HepG2 (cell line): ENCODE results near the gene CYP19A1. TPM values are rescaled to one million over a fixed set of nuclear protein-coding genes. Genes with fewer than 3 reads are reported as not detected.

Experiments used
- ATAC-seq: fragments of 200-7000 bp; cut with Tn5 transposase; 3 replicates; pipeline ENCODE4 v1.9.1; 2020; ENCODE audit warnings: mild to moderate bottlenecking, moderate library complexity
- BruUV-seq: library from RNA; stranded (reverse); fragments of 400-500 nt; replicated peaks from 2 replicates; lab custom pipeline; 2021; lab: Mats Ljungman, UMichigan
- CTCF ChIA-PET: fragments of 300-600 bp; formaldehyde crosslinking; extraction: SDS; loops from one replicate; lab custom pipeline; 2021; ENCODE audit warnings: low total read pairs, inconsistent platforms, low intra/inter-chr PET ratio; lab: Yijun Ruan, JAX
- POLR2A ChIA-PET: fragments of 350-600 bp; sonication (Branson Sonifier 250); formaldehyde crosslinking; loops from one replicate; lab custom pipeline; 2020; ENCODE audit warnings: antibody characterized with exemption, inconsistent platforms; lab: Yijun Ruan, JAX
- DNase-seq: peaks from one replicate; pipeline ENCODE4 v3.0.0-alpha.2; 2015; ENCODE audit warnings: low spot score
- FAIRE-seq: peaks from 3 replicates; lab custom pipeline; 2011; peaks lifted over from hg19 to GRCh38; lab: Jason Lieb, UNC
- H2AFZ ChIP-seq: one replicate; pipeline ENCODE4 v1.6.1; 2011; ENCODE audit warnings: low read length, inconsistent platforms
- H3K27ac ChIP-seq: fragments of 300-600 bp; 3 replicates; pipeline ENCODE4 v1.8.0; 2011; ENCODE audit warnings: mixed run types, mild to moderate bottlenecking, mixed read lengths, low read length, inconsistent platforms; ENCODE audit not compliant: insufficient read depth; ENCODE audit errors: extremely low read length
- H3K27me3 ChIP-seq, 2 experiments: fragments of 200-600 bp in 1 of 2; 2 replicates in 1 of 2; 3 replicates in 1 of 2; pipeline versions ENCODE4 v1.6.0 to v1.8.0; 2011; ENCODE audit warnings: low read length in 2 of 2, mild to moderate bottlenecking in 2 of 2, moderate library complexity in 2 of 2, inconsistent platforms in 1 of 2; ENCODE audit not compliant: insufficient read depth in 2 of 2, control insufficient read depth in 1 of 2
- H3K36me3 ChIP-seq, 2 experiments: fragments of 200-600 bp in 1 of 2; replicated peaks in 1 of 2; 2 replicates in 1 of 2; 3 replicates in 1 of 2; pipeline versions ENCODE4 v1.5.1 to v1.8.0; 2011; ENCODE audit warnings: low read length in 2 of 2, inconsistent platforms in 1 of 2; ENCODE audit not compliant: insufficient read depth in 2 of 2, control insufficient read depth in 1 of 2
- H3K4me1 ChIP-seq: 2 replicates; pipeline ENCODE4 v1.5.1; 2012; ENCODE audit warnings: low read length, inconsistent platforms; ENCODE audit not compliant: insufficient read depth
- H3K4me2 ChIP-seq: 2 replicates; pipeline ENCODE4 v1.6.0; 2011; ENCODE audit warnings: low read depth, low read length, inconsistent platforms
- H3K4me3 ChIP-seq, 3 experiments: fragments of 200-600 bp in 1 of 3; sonication (generic), shearing (Covaris generic) in 1 of 3; replicated peaks in 1 of 3; 2 replicates each; pipeline ENCODE4 v1.5.1; 2011 to 2016; ENCODE audit warnings: low read length in 3 of 3, inconsistent platforms in 2 of 3, low read depth in 2 of 3, mild to moderate bottlenecking in 2 of 3, control low read depth in 1 of 3, mixed read lengths in 1 of 3; ENCODE audit not compliant: insufficient read depth in 1 of 3
- H3K79me2 ChIP-seq: one replicate; pipeline ENCODE4 v1.6.1; 2011; ENCODE audit warnings: low read length, inconsistent platforms; ENCODE audit not compliant: insufficient read depth
- H3K9ac ChIP-seq: 2 replicates; pipeline ENCODE4 v1.6.0; 2011; ENCODE audit warnings: mild to moderate bottlenecking, low read depth, low read length, inconsistent platforms; ENCODE audit not compliant: insufficient read depth
- H3K9me3 ChIP-seq: 2 replicates; pipeline ENCODE4 v1.5.1; 2012; ENCODE audit warnings: mild to moderate bottlenecking, low read length
- H4K20me1 ChIP-seq: 2 replicates; pipeline ENCODE4 v1.6.0; 2011; ENCODE audit warnings: inconsistent platforms, mild to moderate bottlenecking, low read length, moderate library complexity; ENCODE audit not compliant: insufficient read depth
- CREB1 ChIP-seq, 2 experiments: fragments of 450-650 bp in 1 of 2; IDR thresholded peaks; 2 replicates each; pipeline ENCODE4 v1.6.1; 2016 to 2017; ENCODE audit warnings: control low read depth in 1 of 2, mild to moderate bottlenecking in 1 of 2, missing compliant biosample characterization in 1 of 2, missing genetic modification characterization in 1 of 2
- FOXC1 ChIP-seq: sonication (generic); formaldehyde crosslinking; IDR thresholded peaks from 2 replicates; pipeline ENCODE4 v1.8.0; 2022; ENCODE audit warnings: mild to moderate bottlenecking, missing genetic modification reagents, borderline replicate concordance
- HDAC1 ChIP-seq: sonication (generic); formaldehyde crosslinking; IDR thresholded peaks from 2 replicates; pipeline ENCODE4 v1.5.1; 2020; ENCODE audit warnings: mild to moderate bottlenecking, missing genetic modification reagents
- KDM6A ChIP-seq: IDR thresholded peaks from 2 replicates; pipeline ENCODE4 v1.6.1; 2016; ENCODE audit warnings: low read depth
- NFE2L2 ChIP-seq: fragments of 150-350 bp; IDR thresholded peaks from 2 replicates; pipeline ENCODE4 v1.6.1; 2014; ENCODE audit warnings: low read length
- NR3C1 ChIP-seq: sonication (generic); formaldehyde crosslinking; IDR thresholded peaks from 2 replicates; pipeline ENCODE4 v1.4.0; 2020; ENCODE audit warnings: missing genetic modification reagents
- REXO4 ChIP-seq: sonication (generic); formaldehyde crosslinking; IDR thresholded peaks from 2 replicates; pipeline ENCODE4 v1.8.0; 2022; ENCODE audit warnings: missing genetic modification reagents, mild to moderate bottlenecking, borderline replicate concordance
- SKI ChIP-seq: fragments of 450-650 bp; IDR thresholded peaks from one replicate; pipeline ENCODE4 v1.6.1; 2018; ENCODE audit warnings: mild to moderate bottlenecking; ENCODE audit not compliant: partially characterized antibody
- SP5 ChIP-seq: IDR thresholded peaks from 2 replicates; pipeline ENCODE4 v1.6.1; 2016; ENCODE audit warnings: low read depth, borderline replicate concordance
- ZNF296 ChIP-seq: sonication (generic); formaldehyde crosslinking; conservative IDR thresholded peaks from 2 replicates; pipeline ENCODE4 v1.5.0; 2020; ENCODE audit warnings: mild to moderate bottlenecking, missing genetic modification reagents
- ZNF362 ChIP-seq: sonication (generic); formaldehyde crosslinking; IDR thresholded peaks from 2 replicates; pipeline ENCODE4 v1.4.0; 2020; ENCODE audit warnings: missing genetic modification reagents, mild to moderate bottlenecking, borderline replicate concordance
- ZNF431 ChIP-seq: sonication (generic); formaldehyde crosslinking; IDR thresholded peaks from 2 replicates; pipeline ENCODE4 v1.9.0; 2022; ENCODE audit warnings: missing genetic modification reagents, low read depth, mild to moderate bottlenecking, borderline replicate concordance
- ZNF781 ChIP-seq: sonication (generic); formaldehyde crosslinking; IDR thresholded peaks from 2 replicates; pipeline ENCODE4 v1.5.1; 2020; ENCODE audit warnings: borderline replicate concordance, mild to moderate bottlenecking, missing genetic modification reagents; ENCODE audit errors: not compliant biosample characterization
- WGBS: methylation state at CpG from one replicate; pipeline ENCODE4 v1.1.6; 2017; ENCODE audit warnings: low lambda C conversion rate; 5-methylcytosine and 5-hydroxymethylcytosine counted together
- in situ Hi-C: cut with HindIII; loops from 2 replicates; pipeline ENCODE4 v1.10.0; 2017; ENCODE audit warnings: low pct_unique_long_range_greater_than_20kb; ENCODE audit not compliant: extremely low pct_ligation_motif_present
- intact Hi-C: fragments of 100-400 bp; cut with micrococcal nuclease; formaldehyde crosslinking; loops from one replicate; pipeline ENCODE4 v1.10.0; 2022; ENCODE audit not compliant: unreplicated experiment
- polyA plus RNA-seq, 8 experiments: library from polyadenylated mRNA; depleted of rRNA in 3 of 8; stranded (reverse) in 7 of 8; unstranded in 1 of 8; fragments of >200 nt; fragmentation: Illumina TruSeq in 4 of 8; extraction: Trizol in 4 of 8; gene quantifications; 2 replicates each; pipeline versions ENCODE4 v1.2.1 to v1.2.3, GENCODE V29; 2011 to 2016; ENCODE audit warnings: low read depth in 4 of 8, missing spikeins in 1 of 8, mixed read lengths in 1 of 8; ENCODE audit not compliant: insufficient read depth in 1 of 8
- total RNA-seq, 5 experiments: library from RNA; depleted of rRNA; stranded (reverse); fragments of >200 nt; fragmentation: Illumina TruSeq; extraction: Trizol; gene quantifications; 2 replicates each; pipeline ENCODE4 v1.2.3, GENCODE V29; 2016; ENCODE audit warnings: low read depth in 1 of 5
- TF ChIP-seq, protein P1 (sequence below): sonication (generic); formaldehyde crosslinking; IDR thresholded peaks from 2 replicates; pipeline ENCODE4 v1.4.0; 2020; ENCODE audit warnings: mild to moderate bottlenecking, low read depth, missing genetic modification reagents

CYP19A1 gene
- total and polyA plus RNA-seq, 2 of the 13 experiments (the other 11 are each of a cell fraction or from before 2014, with no cell fraction given), result 10.9 to 23.0 TPM

DNA sequence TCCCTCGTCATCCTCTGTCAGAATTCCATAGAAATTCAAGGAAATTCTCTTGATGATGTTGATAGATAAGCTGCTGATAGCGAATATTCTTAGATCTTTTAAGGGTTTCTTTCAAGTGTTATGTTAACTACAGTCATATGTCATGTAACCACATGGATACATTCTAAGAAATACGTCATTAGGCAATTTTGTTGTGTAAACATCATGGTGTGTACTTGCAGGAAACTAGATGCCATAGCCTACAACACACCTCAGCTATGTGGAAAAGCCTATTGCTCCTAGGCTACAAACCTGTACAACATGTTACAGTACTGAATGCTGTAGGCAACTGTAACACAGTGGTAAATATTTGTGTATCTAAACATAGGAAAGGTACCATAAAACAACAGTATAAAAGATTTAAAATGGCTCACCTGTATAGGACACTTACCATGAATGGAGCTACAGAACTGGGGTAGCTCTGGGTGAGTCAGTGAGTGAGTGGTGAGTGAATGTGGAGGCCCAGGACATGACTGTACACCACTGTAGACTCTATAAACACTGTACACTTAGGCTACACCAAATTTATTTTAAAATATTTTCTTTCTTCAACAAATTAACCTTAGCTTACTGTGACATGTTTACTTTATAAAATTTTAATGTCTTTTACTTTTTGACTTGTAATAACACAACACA lies 37.7 kb upstream of the CYP19A1 start:
- in situ Hi-C loops, result loop anchor here (5.0 kb wide), 1 partner anchor 89 kb away; no protein-coding TSS in a partner anchor
- Histone ChIP-seq H3K4me2 (no peak overlapping the region), H3K27me3 (no peaks in the 10 kb centered on the region)
- FAIRE-seq, result no peak
- ATAC-seq, result no peak
- peak; percentile 52; the same call in 1 of the 2 replicates for TF ChIP-seq CREB1 (IDR thresholded peaks at IDR 0.05)
- no peak for TF ChIP-seq CREB1 (CRISPR knock-in tag; IDR thresholded peaks at IDR 0.05)
- no peak for TF ChIP-seq SP5 (CRISPR knock-in tag)
- TF ChIP-seq, all 625 proteins: peak for 1
- H3K36me3 ChIP-seq, result no peaks in the 10 kb centered on the region
- no peaks in the 10 kb centered on the region for H3K9me3 ChIP-seq
- H4K20me1 ChIP-seq, result no peaks in the 10 kb centered on the region
- POLR2A ChIA-PET, result no interaction called here
- no peaks in the 10 kb centered on the region for H3K4me1 ChIP-seq
- H3K4me3 ChIP-seq, result no peak overlapping the region
- 28% methylated on average over 3 of the region's 3 CpGs for WGBS
- DNase-seq, result no peak
- CTCF ChIA-PET, result no interaction called here
- H2AFZ ChIP-seq, result no peak overlapping the region
- intact Hi-C loops, result no loop called here
- no peak overlapping the region for H3K9ac ChIP-seq
- no TSS peak for BruUV-seq
- no peaks in the 10 kb centered on the region for H3K79me2 ChIP-seq
- no peak overlapping the region for H3K27ac ChIP-seq

DNA sequence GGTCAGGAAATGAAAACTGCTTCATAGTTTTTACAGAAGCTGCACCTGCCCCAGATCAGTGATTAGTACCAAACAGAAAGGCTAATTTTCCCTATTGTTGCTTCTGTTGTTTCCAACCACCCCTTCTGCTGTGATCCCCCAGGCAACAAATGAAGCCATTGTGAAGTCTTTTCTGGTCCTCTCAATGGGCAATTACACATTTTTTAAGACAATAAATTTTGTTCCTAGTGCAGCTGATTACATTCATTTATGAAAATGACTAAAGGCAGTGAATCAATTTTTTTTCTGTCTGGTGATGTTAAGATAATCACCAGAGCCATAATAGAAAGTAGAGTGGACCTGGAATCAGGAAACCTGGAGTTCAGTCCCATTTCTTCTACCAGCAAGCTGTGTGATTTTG lies 35.7 kb upstream of the CYP19A1 start:
- Histone ChIP-seq H3K27ac (no peak overlapping the region), H3K79me2 (no peaks in the 10 kb centered on the region), H3K4me2 (no peak overlapping the region), H2AFZ (no peak overlapping the region), H3K4me3 (no peak overlapping the region), H4K20me1 (no peaks in the 10 kb centered on the region), H3K4me1 (peaks cover 13% of the 10 kb centered on the region), H3K27me3 (no peaks in the 10 kb centered on the region), H3K9me3 (no peaks in the 10 kb centered on the region), H3K9ac (no peak overlapping the region), H3K36me3 (no peaks in the 10 kb centered on the region)
- ATAC-seq (no peak), DNase-seq (no peak), FAIRE-seq (no peak)
- ChIA-PET POLR2A (no interaction called here), CTCF (no interaction called here)
- intact Hi-C loops, result no loop called here
- no TSS peak for BruUV-seq
- in situ Hi-C loops, result no loop called here
- no peak for TF ChIP-seq NFE2L2
- TF ChIP-seq ZNF362, result no peak
- no peak for TF ChIP-seq ZNF781 (CRISPR knock-in tag)
- TF ChIP-seq ZNF431 (CRISPR knock-in tag), result no peak
- no peak for TF ChIP-seq REXO4 (CRISPR knock-in tag)
- no peak for TF ChIP-seq ZNF296 (CRISPR knock-in tag)
- TF ChIP-seq HDAC1 (CRISPR knock-in tag), result no peak
- TF ChIP-seq KDM6A (CRISPR knock-in tag), result no peak
- TF ChIP-seq NR3C1 (CRISPR knock-in tag), result no peak
- TF ChIP-seq SKI, result no peak
- TF ChIP-seq, protein P1, sequence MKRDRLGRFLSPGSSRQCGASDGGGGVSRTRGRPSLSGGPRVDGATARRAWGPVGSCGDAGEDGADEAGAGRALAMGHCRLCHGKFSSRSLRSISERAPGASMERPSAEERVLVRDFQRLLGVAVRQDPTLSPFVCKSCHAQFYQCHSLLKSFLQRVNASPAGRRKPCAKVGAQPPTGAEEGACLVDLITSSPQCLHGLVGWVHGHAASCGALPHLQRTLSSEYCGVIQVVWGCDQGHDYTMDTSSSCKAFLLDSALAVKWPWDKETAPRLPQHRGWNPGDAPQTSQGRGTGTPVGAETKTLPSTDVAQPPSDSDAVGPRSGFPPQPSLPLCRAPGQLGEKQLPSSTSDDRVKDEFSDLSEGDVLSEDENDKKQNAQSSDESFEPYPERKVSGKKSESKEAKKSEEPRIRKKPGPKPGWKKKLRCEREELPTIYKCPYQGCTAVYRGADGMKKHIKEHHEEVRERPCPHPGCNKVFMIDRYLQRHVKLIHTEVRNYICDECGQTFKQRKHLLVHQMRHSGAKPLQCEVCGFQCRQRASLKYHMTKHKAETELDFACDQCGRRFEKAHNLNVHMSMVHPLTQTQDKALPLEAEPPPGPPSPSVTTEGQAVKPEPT (CRISPR knock-in tag), result no peak
- TF ChIP-seq FOXC1, result no peak
